ENCODE data around the gene KIF5A.

The KIF5A gene

GRCh38 chr12:57603815-57604453 lies 54.1 kb downstream of the KIF5A start:
- no peak for DNase-seq (ENCODE audit: insufficient read length, low spot score)
- TF ChIP-seq POLR2A (IDR thresholded peaks at IDR 0.05; ENCODE audit: low read depth, low read length) = no peak
- no peak for TF ChIP-seq PAX5 (IDR thresholded peaks at IDR 0.05; ENCODE audit: insufficient read depth, low read length, severe bottlenecking)
- no peak for TF ChIP-seq SPI1 (IDR thresholded peaks at IDR 0.05; ENCODE audit: low read depth, low read length)
- TF ChIP-seq POLR2AphosphoS5 (IDR thresholded peaks at IDR 0.05; ENCODE audit: low read depth, low read length) = no peak
- no peak for TF ChIP-seq POU2F2 (IDR thresholded peaks at IDR 0.05; ENCODE audit: low read depth, low read length)
- no peak for TF ChIP-seq TAF1 (IDR thresholded peaks at IDR 0.05; ENCODE audit: low read depth, low read length)
- no peak for FAIRE-seq

GRCh38 chr12:57604454-57604991 lies 54.7 kb downstream of the KIF5A start, which contains the start of gene DTX3:
TSS of gene DTX3 (plus strand) at chr12:57604824. CDS start at chr12:57606518, 1,694 bp downstream.
- TF ChIP-seq POLR2A (IDR thresholded peaks at IDR 0.05; ENCODE audit: low read depth, low read length) (no peak), POU2F2 (IDR thresholded peaks at IDR 0.05; ENCODE audit: low read depth, low read length) (no peak), TAF1 (IDR thresholded peaks at IDR 0.05; ENCODE audit: low read depth, low read length) (no peak; the same call in 1 of the 2 replicates), SPI1 (IDR thresholded peaks at IDR 0.05; ENCODE audit: low read depth, low read length) (no peak), POLR2AphosphoS5 (IDR thresholded peaks at IDR 0.05; ENCODE audit: low read depth, low read length) (no peak), PAX5 (IDR thresholded peaks at IDR 0.05; ENCODE audit: insufficient read depth, low read length, severe bottlenecking) (no peak)
- DNase-seq (ENCODE audit: insufficient read length, low spot score) = peak; percentile 62
- FAIRE-seq = peak; percentile 95

- FAIRE-seq = no peak
- TF ChIP-seq TAF1 (IDR thresholded peaks at IDR 0.05; ENCODE audit: low read depth, low read length) = 0 out of 2 replicates have a peak, but pooled peaks have one; percentile 11
- no peak for TF ChIP-seq PAX5 (IDR thresholded peaks at IDR 0.05; ENCODE audit: insufficient read depth, low read length, severe bottlenecking)
- no peak for DNase-seq (ENCODE audit: insufficient read length, low spot score)
Observed at GRCh38 chr12:57604992-57605810, 55.4 kb downstream of the KIF5A start.

DNA sequence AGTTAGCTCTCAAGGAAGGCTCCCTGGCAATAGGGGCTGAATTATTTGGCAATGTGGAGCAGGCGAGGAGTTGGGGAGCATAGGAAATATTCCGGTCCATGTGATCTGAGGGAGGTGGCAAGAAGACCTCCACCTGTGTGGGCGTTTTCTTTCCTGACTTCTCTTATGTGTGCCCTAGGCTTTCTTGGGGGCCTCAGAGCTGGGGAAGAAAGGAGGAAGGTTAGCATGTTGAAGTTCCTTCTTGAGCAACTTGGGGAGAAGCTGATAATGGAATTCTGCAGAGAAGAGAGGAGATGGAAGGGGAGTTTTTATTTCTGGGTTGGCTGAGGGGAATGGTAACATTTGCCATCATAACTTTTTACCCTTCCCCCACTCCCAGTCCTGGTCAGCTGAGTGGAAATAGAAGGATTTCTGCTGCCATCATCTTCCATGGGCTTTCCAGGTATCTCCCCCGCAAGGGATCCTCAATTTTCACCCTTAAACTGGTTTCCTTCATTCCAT lies 56.0 kb downstream of the KIF5A start:
- DNase-seq (ENCODE audit: insufficient read length, low spot score) = no peak
- TF ChIP-seq TAF1 (IDR thresholded peaks at IDR 0.05; ENCODE audit: low read depth, low read length) (no peak), POU2F2 (IDR thresholded peaks at IDR 0.05; ENCODE audit: low read depth, low read length) (no peak), SPI1 (IDR thresholded peaks at IDR 0.05; ENCODE audit: low read depth, low read length) (no peak), POLR2AphosphoS5 (IDR thresholded peaks at IDR 0.05; ENCODE audit: low read depth, low read length) (no peak), POLR2A (IDR thresholded peaks at IDR 0.05; ENCODE audit: low read depth, low read length) (no peak), PAX5 (IDR thresholded peaks at IDR 0.05; ENCODE audit: insufficient read depth, low read length, severe bottlenecking) (no peak)
- FAIRE-seq = no peak

- DNase-seq (ENCODE audit: insufficient read length, low spot score) = no peak
- TF ChIP-seq SPI1 (IDR thresholded peaks at IDR 0.05; ENCODE audit: low read depth, low read length) (no peak), TAF1 (IDR thresholded peaks at IDR 0.05; ENCODE audit: low read depth, low read length) (no peak), POLR2A (IDR thresholded peaks at IDR 0.05; ENCODE audit: low read depth, low read length) (no peak), POLR2AphosphoS5 (IDR thresholded peaks at IDR 0.05; ENCODE audit: low read depth, low read length) (no peak), PAX5 (IDR thresholded peaks at IDR 0.05; ENCODE audit: insufficient read depth, low read length, severe bottlenecking) (no peak), POU2F2 (IDR thresholded peaks at IDR 0.05; ENCODE audit: low read depth, low read length) (no peak)
- FAIRE-seq = no peak
Observed at GRCh38 chr12:57606399-57606798, 56.6 kb downstream of the KIF5A start.

- FAIRE-seq = no peak
- no peak for TF ChIP-seq TAF1 (IDR thresholded peaks at IDR 0.05; ENCODE audit: low read depth, low read length)
- no peak for TF ChIP-seq PAX5 (IDR thresholded peaks at IDR 0.05; ENCODE audit: insufficient read depth, low read length, severe bottlenecking)
- TF ChIP-seq SPI1 (IDR thresholded peaks at IDR 0.05; ENCODE audit: low read depth, low read length) = no peak
- TF ChIP-seq POLR2AphosphoS5 (IDR thresholded peaks at IDR 0.05; ENCODE audit: low read depth, low read length) = no peak
- no peak for TF ChIP-seq POLR2A (IDR thresholded peaks at IDR 0.05; ENCODE audit: low read depth, low read length)
- TF ChIP-seq POU2F2 (IDR thresholded peaks at IDR 0.05; ENCODE audit: low read depth, low read length) = no peak
- no peak for DNase-seq (ENCODE audit: insufficient read length, low spot score)
Observed at GRCh38 chr12:57606821-57607220, 57.0 kb downstream of the KIF5A start.

- TF ChIP-seq POU2F2 (IDR thresholded peaks at IDR 0.05; ENCODE audit: low read depth, low read length) (no peak), POLR2A (IDR thresholded peaks at IDR 0.05; ENCODE audit: low read depth, low read length) (no peak), TAF1 (IDR thresholded peaks at IDR 0.05; ENCODE audit: low read depth, low read length) (no peak), PAX5 (IDR thresholded peaks at IDR 0.05; ENCODE audit: insufficient read depth, low read length, severe bottlenecking) (no peak), POLR2AphosphoS5 (IDR thresholded peaks at IDR 0.05; ENCODE audit: low read depth, low read length) (no peak), SPI1 (IDR thresholded peaks at IDR 0.05; ENCODE audit: low read depth, low read length) (no peak)
- no peak for FAIRE-seq
- DNase-seq (ENCODE audit: insufficient read length, low spot score) = no peak
Observed at GRCh38 chr12:57607958-57608663, 58.3 kb downstream of the KIF5A start.

DNA sequence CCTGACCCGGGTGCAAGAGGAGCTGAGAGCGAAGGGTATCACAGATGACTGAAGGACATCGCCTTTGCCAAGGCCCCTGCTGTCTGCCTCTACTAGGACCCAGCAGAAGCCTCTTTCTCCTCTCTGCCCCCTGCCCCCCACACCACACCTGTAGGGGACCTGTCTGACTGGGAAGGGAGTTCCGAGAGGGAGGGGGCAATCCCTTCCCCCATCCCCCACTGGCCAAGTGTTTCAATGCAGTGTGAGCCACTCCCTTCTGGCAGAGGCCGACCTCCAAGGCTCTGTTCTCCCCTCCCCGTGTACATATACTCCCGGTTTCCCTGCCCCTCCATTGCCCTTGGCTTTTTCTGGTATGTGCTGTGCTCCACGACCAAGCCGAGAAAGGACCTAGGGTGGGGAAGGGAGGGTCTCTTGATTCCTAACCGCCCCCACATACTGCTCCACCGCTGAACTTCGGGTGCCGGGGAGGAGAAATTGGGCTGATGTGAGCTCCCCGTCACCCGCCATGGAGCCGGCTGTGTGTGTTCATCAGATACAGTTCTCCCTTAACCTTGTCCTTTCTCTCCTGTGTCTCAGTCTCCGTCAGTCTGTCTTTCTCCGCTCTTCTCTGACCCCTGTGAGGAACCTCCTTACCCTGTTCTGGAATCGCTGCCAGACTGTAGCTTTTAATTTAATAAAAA lies 59.4 kb downstream of the KIF5A start:
- no peak for FAIRE-seq

More for the DNA sequence above, 59.4 kb downstream of the KIF5A start:
- TF ChIP-seq PAX5 (IDR thresholded peaks at IDR 0.05; ENCODE audit: insufficient read depth, low read length, severe bottlenecking) (no peak), POLR2A (IDR thresholded peaks at IDR 0.05; ENCODE audit: low read depth, low read length) (no peak), POLR2AphosphoS5 (IDR thresholded peaks at IDR 0.05; ENCODE audit: low read depth, low read length) (no peak)
- no peak for DNase-seq (ENCODE audit: insufficient read length, low spot score)
